Muscle layer of duodenum (tissue), 2 donors: ENCODE results near the gene ARMC9.
"Not testable (repeated sequence)": the region's sequence is repeated elsewhere in the genome, so short reads cannot be mapped to it uniquely, and the experiment has no call there.

Source experiments
- H3K27ac ChIP-seq: one replicate; pipeline ENCODE4 v1.7.0; 2013; ENCODE audit warnings: mild to moderate bottlenecking, low read length
- H3K27me3 ChIP-seq: one replicate; pipeline ENCODE4 v1.7.0; 2013; ENCODE audit warnings: low read depth, mild to moderate bottlenecking, control low read depth, low read length
- H3K36me3 ChIP-seq, 2 donors: one replicate each; pipeline ENCODE4 v1.7.0; 2013; ENCODE audit warnings: low read length in 2 of 2, control low read depth in 1 of 2, mild to moderate bottlenecking in 1 of 2; ENCODE audit not compliant: insufficient read depth in 2 of 2, control insufficient read depth in 1 of 2
- H3K4me1 ChIP-seq, 2 donors: one replicate each; pipeline ENCODE4 v1.7.0; 2013; ENCODE audit warnings: low read length in 2 of 2, mild to moderate bottlenecking in 2 of 2, control low read depth in 1 of 2, moderate library complexity in 1 of 2; ENCODE audit not compliant: insufficient read depth in 2 of 2, control insufficient read depth in 1 of 2
- H3K4me3 ChIP-seq, 2 donors: one replicate each; pipeline ENCODE4 v1.7.0; 2013; ENCODE audit warnings: low read length in 2 of 2, low read depth in 1 of 2, mild to moderate bottlenecking in 1 of 2
- H3K9me3 ChIP-seq, 2 donors: one replicate each; pipeline ENCODE4 v1.7.0; 2013; ENCODE audit warnings: low read length in 2 of 2, control low read depth in 1 of 2, mild to moderate bottlenecking in 1 of 2; ENCODE audit not compliant: control insufficient read depth in 1 of 2
- donor health status: healthy.

ARMC9 gene

GRCh38 chr2:231397011-231397927 lies 198.8 kb downstream of the ARMC9 start:
- Histone ChIP-seq H3K4me1 (peaks cover 6 to 18% of the 10 kb centered on the region in 2 donors), H3K4me3 (peak overlapping the region; percentile 48 to 49)

GRCh38 chr2:231397928-231398294 lies 199.5 kb downstream of the ARMC9 start:
- Histone ChIP-seq H3K4me1 (peaks cover 6 to 18% of the 10 kb centered on the region in 2 donors), H3K27ac (no peak overlapping the region), H3K9me3 (no peaks in the 10 kb centered on the region), H3K27me3 (peaks cover 3% of the 10 kb centered on the region), H3K36me3 (no peaks in the 10 kb centered on the region), H3K4me3 (no peak overlapping the region)

More at GRCh38 chr2:231397011-231397927, 198.8 kb downstream of the ARMC9 start:
- H3K27ac ChIP-seq: peak overlapping the region; percentile 4
- no peaks in the 10 kb centered on the region for H3K36me3 ChIP-seq
- H3K9me3 ChIP-seq: no peaks in the 10 kb centered on the region
- peaks cover 3% of the 10 kb centered on the region for H3K27me3 ChIP-seq

- Histone ChIP-seq H3K4me1 (peaks cover 6 to 18% of the 10 kb centered on the region in 2 donors), H3K27me3 (peaks cover 3% of the 10 kb centered on the region), H3K9me3 (no peaks in the 10 kb centered on the region), H3K27ac (no peak overlapping the region), H3K4me3 (no peak overlapping the region), H3K36me3 (no peaks in the 10 kb centered on the region)
Observed at GRCh38 chr2:231398585-231398984, 200.2 kb downstream of the ARMC9 start.

- no peak overlapping the region for H3K4me3 ChIP-seq
- H3K4me1 ChIP-seq: peaks cover 6 to 18% of the 10 kb centered on the region in 2 donors
- H3K27ac ChIP-seq: no peak overlapping the region
- peaks cover 3% of the 10 kb centered on the region for H3K27me3 ChIP-seq
- H3K9me3 ChIP-seq: no peaks in the 10 kb centered on the region
- H3K36me3 ChIP-seq: no peaks in the 10 kb centered on the region
Observed at GRCh38 chr2:231399046-231399852, 200.8 kb downstream of the ARMC9 start.

- Histone ChIP-seq H3K9me3 (no peaks in the 10 kb centered on the region), H3K4me1 (peaks cover 6 to 16% of the 10 kb centered on the region in 2 donors), H3K36me3 (no peaks in the 10 kb centered on the region), H3K27ac (no peak overlapping the region), H3K4me3 (no peak overlapping the region), H3K27me3 (peaks cover 3% of the 10 kb centered on the region)
Observed at GRCh38 chr2:231399853-231400680, 201.6 kb downstream of the ARMC9 start.

GRCh38 chr2:231400681-231401080 lies 202.2 kb downstream of the ARMC9 start:
- H3K4me1 ChIP-seq: peaks cover 6 to 13% of the 10 kb centered on the region in 2 donors
- H3K36me3 ChIP-seq, H3K27me3 ChIP-seq, H3K27ac ChIP-seq, H3K9me3 ChIP-seq, H3K4me3 ChIP-seq: not testable (repeated sequence)

- H3K4me3 ChIP-seq, H3K27ac ChIP-seq, H3K9me3 ChIP-seq, H3K36me3 ChIP-seq, H3K27me3 ChIP-seq: not testable (repeated sequence)
- peaks cover 6 to 13% of the 10 kb centered on the region in 2 donors for H3K4me1 ChIP-seq
Observed at GRCh38 chr2:231401101-231401500, 202.7 kb downstream of the ARMC9 start.

GRCh38 chr2:231403421-231404182 lies 205.2 kb downstream of the ARMC9 start:
- H3K36me3 ChIP-seq, H3K4me3 ChIP-seq, H3K9me3 ChIP-seq, H3K27me3 ChIP-seq, H3K27ac ChIP-seq: not testable (repeated sequence)
- peaks cover 6 to 13% of the 10 kb centered on the region in 2 donors for H3K4me1 ChIP-seq

GRCh38 chr2:231404183-231404578 lies 205.8 kb downstream of the ARMC9 start:
- H3K36me3 ChIP-seq, H3K27me3 ChIP-seq, H3K4me3 ChIP-seq, H3K9me3 ChIP-seq, H3K27ac ChIP-seq: not testable (repeated sequence)
- peaks cover 6 to 10% of the 10 kb centered on the region in 2 donors for H3K4me1 ChIP-seq

- H3K4me1 ChIP-seq: not testable (repeated sequence)
Observed at GRCh38 chr2:231405601-231406367, 207.4 kb downstream of the ARMC9 start.

More at GRCh38 chr2:231405601-231406367, 207.4 kb downstream of the ARMC9 start:
- not testable (repeated sequence) for H3K36me3 ChIP-seq, H3K4me3 ChIP-seq, H3K27ac ChIP-seq, H3K9me3 ChIP-seq, H3K27me3 ChIP-seq
